AG04449 (cell line): Measurements from ENCODE around the gene MDC1.
A peak's percentile ranks its signal among the peaks of the same experiment; 100 is the strongest.

Source experiments
- CTCF ChIA-PET: fragments of 350-600 bp; formaldehyde crosslinking; extraction: SDS; loops from one replicate; lab custom pipeline; 2021; ENCODE audit warnings: antibody characterized with exemption; lab: Yijun Ruan, JAX
- POLR2A ChIA-PET: fragments of 400-600, 350-600 bp; formaldehyde crosslinking; extraction: SDS; loops from one replicate; lab custom pipeline; 2020; ENCODE audit warnings: antibody characterized with exemption, inconsistent platforms; lab: Yijun Ruan, JAX
- DNase-seq: peaks from one replicate; pipeline ENCODE4 v3.0.0-alpha.2; 2010; ENCODE audit warnings: low read depth, low spot score
- H3K4me3 ChIP-seq: 2 replicates; pipeline ENCODE4 v1.5.1; 2011; ENCODE audit warnings: low read depth, mild to moderate bottlenecking, control low read depth, low read length
- TF ChIP-seq, protein P1 (sequence below): IDR thresholded peaks from one replicate; pipeline ENCODE4 v1.5.1; 2011; ENCODE audit warnings: mild to moderate bottlenecking, moderate library complexity, low read length, control low read depth, inconsistent platforms; ENCODE audit not compliant: insufficient read depth; ENCODE audit errors: missing control alignments

MDC1 gene

GRCh38 chr6:30679765-30680535 lies 37.1 kb downstream of the MDC1 start:
- TF ChIP-seq, protein P1, sequence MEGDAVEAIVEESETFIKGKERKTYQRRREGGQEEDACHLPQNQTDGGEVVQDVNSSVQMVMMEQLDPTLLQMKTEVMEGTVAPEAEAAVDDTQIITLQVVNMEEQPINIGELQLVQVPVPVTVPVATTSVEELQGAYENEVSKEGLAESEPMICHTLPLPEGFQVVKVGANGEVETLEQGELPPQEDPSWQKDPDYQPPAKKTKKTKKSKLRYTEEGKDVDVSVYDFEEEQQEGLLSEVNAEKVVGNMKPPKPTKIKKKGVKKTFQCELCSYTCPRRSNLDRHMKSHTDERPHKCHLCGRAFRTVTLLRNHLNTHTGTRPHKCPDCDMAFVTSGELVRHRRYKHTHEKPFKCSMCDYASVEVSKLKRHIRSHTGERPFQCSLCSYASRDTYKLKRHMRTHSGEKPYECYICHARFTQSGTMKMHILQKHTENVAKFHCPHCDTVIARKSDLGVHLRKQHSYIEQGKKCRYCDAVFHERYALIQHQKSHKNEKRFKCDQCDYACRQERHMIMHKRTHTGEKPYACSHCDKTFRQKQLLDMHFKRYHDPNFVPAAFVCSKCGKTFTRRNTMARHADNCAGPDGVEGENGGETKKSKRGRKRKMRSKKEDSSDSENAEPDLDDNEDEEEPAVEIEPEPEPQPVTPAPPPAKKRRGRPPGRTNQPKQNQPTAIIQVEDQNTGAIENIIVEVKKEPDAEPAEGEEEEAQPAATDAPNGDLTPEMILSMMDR: no peak
- H3K4me3 ChIP-seq: peak overlapping the region; percentile 37
- DNase-seq: no peak
- ChIA-PET CTCF (interaction anchor here (0.8 to 17.5 kb wide), 9 partner anchors 10 to 407 kb away, joined by 3 to 504 read pairs (median 7); partner anchors contain the start of genes MDC1 and TUBB), POLR2A (interaction anchor here (3.3 kb wide), 1 partner anchor 43 kb away, joined by 24 read pairs; no protein-coding TSS in a partner anchor)

DNA sequence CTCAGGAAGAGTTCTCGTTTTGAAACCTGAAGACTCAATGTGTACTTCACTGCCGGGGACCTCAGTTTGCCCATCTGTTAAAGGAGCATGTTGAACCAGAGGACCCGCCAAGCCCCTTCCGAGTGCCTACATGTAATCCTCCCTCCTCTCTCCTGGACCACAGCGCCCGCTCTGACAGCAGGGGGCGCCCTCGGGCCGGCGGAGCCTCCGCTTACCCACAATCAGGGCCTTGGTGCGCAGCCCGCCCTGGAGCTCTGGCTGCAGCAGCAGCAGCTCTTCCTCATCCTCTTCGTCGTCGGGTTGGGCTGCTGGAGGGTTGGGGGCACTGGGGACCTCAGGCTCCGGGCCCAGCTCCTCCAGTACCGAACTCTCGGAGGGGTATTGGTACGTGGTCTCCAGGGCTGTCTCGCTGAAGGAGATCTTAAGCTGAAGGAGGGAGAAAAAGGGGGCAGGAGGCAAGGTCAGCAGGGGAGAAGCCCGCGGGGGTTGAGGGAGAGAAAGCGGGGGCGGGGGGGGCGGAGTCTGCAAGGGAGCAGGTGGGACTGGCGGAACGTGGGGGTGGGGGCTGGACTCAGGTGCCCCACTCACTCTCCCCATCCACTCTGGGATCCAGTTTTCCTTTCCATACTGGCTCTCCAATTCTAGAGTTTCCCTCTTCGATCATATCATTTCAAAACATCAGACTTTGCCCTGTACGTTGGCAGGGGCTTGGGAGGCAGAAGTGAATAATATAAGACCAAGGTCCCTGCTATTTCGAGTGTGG lies 37.9 kb downstream of the MDC1 start:
- peak overlapping the region; percentile 35 for H3K4me3 ChIP-seq
- POLR2A ChIA-PET: interaction anchor here (0.6 to 3.3 kb wide), 5 partner anchors 44 to 103 kb away, joined by 3 to 24 read pairs (median 3); no protein-coding TSS in a partner anchor
- no peak for DNase-seq
- TF ChIP-seq, protein P1: peak; percentile 94
- CTCF ChIA-PET: interaction anchor here (0.6 to 17.5 kb wide), 35 partner anchors 9 to 437 kb away, joined by 3 to 504 read pairs (median 4); partner anchors contain the start of genes DDR1, MDC1, NRM and TUBB

DNA sequence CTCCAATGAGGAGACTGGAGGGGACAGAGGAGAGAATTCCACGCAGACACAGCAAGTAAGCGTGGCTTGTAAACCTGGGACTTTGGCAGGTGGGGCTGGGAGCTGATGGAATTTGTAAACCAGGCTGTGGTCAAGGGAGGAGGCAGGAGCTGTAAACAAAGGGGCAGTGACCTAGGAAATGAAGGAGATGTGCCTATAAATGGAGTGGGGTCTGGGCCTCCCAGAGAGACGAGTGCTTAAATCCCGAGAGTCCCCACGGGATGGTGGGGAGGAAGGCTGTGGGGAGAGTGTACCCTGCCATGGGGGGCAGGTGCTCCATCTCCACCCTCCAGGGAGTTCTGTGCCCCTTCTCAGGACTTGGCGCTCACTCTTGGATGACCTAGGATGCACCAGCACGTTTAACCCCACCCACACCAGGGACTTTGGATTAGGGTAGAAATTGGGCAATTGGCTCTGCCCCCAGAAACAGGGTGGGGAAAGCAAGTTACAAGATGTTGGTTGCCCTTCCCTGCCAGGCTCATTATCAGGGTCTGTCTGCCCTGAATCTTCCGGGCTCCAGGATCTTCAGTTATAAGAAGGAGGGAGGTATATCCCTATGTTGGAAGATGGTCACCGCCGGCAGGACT lies 40.3 kb downstream of the MDC1 start:
- ChIA-PET POLR2A (interaction anchor here (1.0 kb wide), 1 partner anchor 11 kb away, joined by 3 read pairs; no protein-coding TSS in a partner anchor), CTCF (interaction anchor here (1.1 to 17.5 kb wide), 4 partner anchors 8 to 49 kb away, joined by 3 to 504 read pairs (median 18); partner anchors contain the start of genes MDC1 and TUBB)
- DNase-seq: no peak
- no peak overlapping the region for H3K4me3 ChIP-seq
- TF ChIP-seq, protein P1: no peak

DNA sequence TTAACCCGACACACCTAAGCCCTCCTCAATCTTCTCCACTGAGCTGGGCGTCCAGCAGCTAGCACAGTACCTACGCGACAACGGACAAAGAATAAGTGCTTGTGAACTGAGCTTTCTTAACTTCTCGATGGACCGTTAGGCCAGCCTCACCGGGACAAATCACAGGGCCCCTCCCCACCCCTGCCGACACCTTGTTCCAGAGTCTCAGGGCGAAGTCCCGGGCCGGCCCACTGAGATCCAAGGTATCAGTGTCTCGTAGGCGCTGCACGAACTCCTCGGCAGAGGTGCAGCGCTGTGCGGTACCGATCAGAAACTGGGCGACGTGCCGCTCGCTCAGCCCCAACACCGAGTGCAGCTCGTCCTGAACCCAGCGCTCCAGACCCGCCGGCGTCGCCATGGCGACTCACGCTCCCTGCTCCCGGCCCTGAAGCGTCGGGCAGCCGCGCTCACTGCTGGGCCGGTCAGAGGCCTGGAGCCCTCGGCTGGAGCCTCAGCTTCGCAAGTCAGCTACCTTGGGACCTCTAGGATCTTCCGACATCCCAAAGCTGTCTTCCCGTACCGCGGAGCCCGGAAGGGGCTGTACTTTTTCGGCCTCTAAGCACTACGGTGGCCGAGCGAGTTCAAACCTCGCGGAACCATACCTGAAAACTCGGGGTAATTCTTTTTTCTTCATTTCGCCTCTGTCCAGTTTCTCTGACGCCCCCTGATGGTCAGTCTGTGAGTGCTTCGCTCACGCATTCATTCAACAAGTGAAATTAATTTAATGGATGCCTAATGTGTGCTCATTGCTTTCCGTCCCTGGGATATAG lies 44.4 kb downstream of the MDC1 start, which contains the start of gene DHX16:
Gene DHX16 (minus strand): TSS at position 562 of the 809 bp plus-strand sequence. CDS start 165 bp downstream, at position 397.
- H3K4me3 ChIP-seq: peak within 1 kb of the TSS; percentile 97
- TF ChIP-seq, protein P1: peak; percentile 61
- ChIA-PET CTCF (interaction anchor here (0.6 to 17.5 kb wide), 29 partner anchors 9 to 398 kb away, joined by 3 to 504 read pairs (median 4); partner anchors contain the start of genes ATAT1, C6orf136, FLOT1 and MDC1), POLR2A (interaction anchor here (0.6 to 1.8 kb wide), 11 partner anchors 8 to 72 kb away, joined by 3 to 6 read pairs (median 4); partner anchors contain the start of genes IER3, MDC1, MRPS18B and PPP1R10)
- peak; percentile 90 for DNase-seq
